Astrocyte of the cerebellum (primary cell): ENCODE data around the gene TOP3A.
A peak's percentile ranks its signal among the peaks of the same experiment; 100 is the strongest.

Source experiments
- DNase-seq: peaks from one replicate; pipeline ENCODE4 v3.0.0-alpha.2; 2011; ENCODE audit warnings: low read depth
- H3K4me3 ChIP-seq: 2 replicates; pipeline ENCODE4 v1.5.1; 2011; ENCODE audit warnings: mild to moderate bottlenecking, low read depth, low read length, moderate library complexity
- CTCF ChIP-seq: IDR thresholded peaks from 2 replicates; pipeline ENCODE4 v1.5.1; 2012; ENCODE audit warnings: low read length, low read depth, moderate library complexity, mild to moderate bottlenecking; ENCODE audit errors: missing control alignments
- in situ Hi-C: cut with HindIII; loops from 2 replicates; pipeline ENCODE4 v1.10.0; 2017; ENCODE audit warnings: low sequenced_read_pairs

Gene TOP3A

GRCh38 chr17:18250708-18251107 is 64.1 kb downstream of the TOP3A start:
- in situ Hi-C loops = no loop called here
- no peak for TF ChIP-seq CTCF
- no peak for DNase-seq
- H3K4me3 ChIP-seq = no peak overlapping the region

GRCh38 chr17:18250259-18250658 is 64.5 kb downstream of the TOP3A start:
- DNase-seq = no peak
- H3K4me3 ChIP-seq = no peak overlapping the region
- in situ Hi-C loops = no loop called here
- no peak for TF ChIP-seq CTCF

GRCh38 chr17:18248811-18249210 is 66.0 kb downstream of the TOP3A start:
- in situ Hi-C loops = no loop called here
- no peak for DNase-seq
- no peak for TF ChIP-seq CTCF
- H3K4me3 ChIP-seq = no peak overlapping the region

GRCh38 chr17:18248300-18248731 is 66.5 kb downstream of the TOP3A start:
- DNase-seq = peak; percentile 53
- in situ Hi-C loops = no loop called here
- H3K4me3 ChIP-seq = no peak overlapping the region
- TF ChIP-seq CTCF = peak; percentile 82

GRCh38 chr17:18247613-18248001 is 67.2 kb downstream of the TOP3A start:
- no peak for TF ChIP-seq CTCF
- in situ Hi-C loops = no loop called here
- H3K4me3 ChIP-seq = no peak overlapping the region
- no peak for DNase-seq

GRCh38 chr17:18246880-18247612 is 67.7 kb downstream of the TOP3A start:
- no peak for DNase-seq
- H3K4me3 ChIP-seq = no peak overlapping the region
- in situ Hi-C loops = no loop called here

More at GRCh38 chr17:18246880-18247612, 67.7 kb downstream of the TOP3A start:
- TF ChIP-seq CTCF = no peak
